ENCODE results near the gene HDAC4.

- TF ChIP-seq EZH2 (IDR thresholded peaks at IDR 0.05; ENCODE audit: borderline replicate concordance, insufficient read depth, low read depth, low read length, poor library complexity, severe bottlenecking): no peak
- no peak for TF ChIP-seq CTCF (IDR thresholded peaks at IDR 0.05)
Observed at GRCh38 chr2:239377591-239377990, 23.2 kb downstream of the HDAC4 start.
